ENCODE results near the gene EPC2.

EPC2 gene

GRCh38 chr2:148719941-148720436 lies 75.4 kb downstream of the EPC2 start:
- ChIA-PET POLR2A (interaction anchor here (0.6 kb wide), 1 partner anchor 13 kb away, joined by 6 read pairs; no protein-coding TSS in a partner anchor), CTCF (no interaction called here)
- Histone ChIP-seq H3K27me3 (replicated peaks in 2 of 5; ENCODE audit: control insufficient read depth in 4 of 5, insufficient read depth in 5 of 5, low read length in 4 of 5) (no peaks in the 10 kb centered on the region), H3K9me3 (ENCODE audit: control extremely low read depth in 1 of 5, control insufficient read depth in 4 of 5, insufficient read depth in 2 of 5, low read depth in 1 of 5, low read length in 4 of 5) (peaks cover 0 to 10% (median 3%) of the 10 kb centered on the region in 5 experiments), H3K36me3 (ENCODE audit: control insufficient read depth in 4 of 4, insufficient read depth in 4 of 4, low read length in 3 of 4) (peaks cover 0 to 11% (median 9%) of the 10 kb centered on the region in 4 experiments), H3K4me1 (ENCODE audit: control extremely low read depth in 1 of 4, control insufficient read depth in 4 of 4, insufficient read depth in 4 of 4, low read length in 3 of 4) (peaks cover 0 to 7% (median 2%) of the 10 kb centered on the region in 4 experiments), H3K4me3 (ENCODE audit: control insufficient read depth in 1 of 7, extremely low read depth in 1 of 7, insufficient read depth in 4 of 7, low read depth in 2 of 7, low read length in 6 of 7) (no peak overlapping the region), H3K27ac (ENCODE audit: insufficient read depth in 1 of 2, low read depth in 1 of 2, low read length in 2 of 2, poor library complexity in 1 of 2, severe bottlenecking in 2 of 2) (no peak overlapping the region)
- 100% methylated on average over 1 of the region's 2 CpGs for WGBS (ENCODE audit: insufficient coverage)
- DNase-seq = no peak

- POLR2A ChIA-PET = interaction anchor here (0.6 kb wide), 1 partner anchor 13 kb away, joined by 6 read pairs; no protein-coding TSS in a partner anchor
- no peak overlapping the region for H3K4me3 ChIP-seq (ENCODE audit: control insufficient read depth in 1 of 7, extremely low read depth in 1 of 7, insufficient read depth in 4 of 7, low read depth in 2 of 7, low read length in 6 of 7)
- no peaks in the 10 kb centered on the region for H3K27me3 ChIP-seq (replicated peaks in 2 of 5; ENCODE audit: control insufficient read depth in 4 of 5, insufficient read depth in 5 of 5, low read length in 4 of 5)
- peaks cover 0 to 11% (median 7%) of the 10 kb centered on the region in 4 experiments for H3K36me3 ChIP-seq (ENCODE audit: control insufficient read depth in 4 of 4, insufficient read depth in 4 of 4, low read length in 3 of 4)
- H3K9me3 ChIP-seq (ENCODE audit: control extremely low read depth in 1 of 5, control insufficient read depth in 4 of 5, insufficient read depth in 2 of 5, low read depth in 1 of 5, low read length in 4 of 5) = peaks cover 0 to 10% (median 2%) of the 10 kb centered on the region in 5 experiments
- DNase-seq = peak in 1 of 3 donors; percentile 21
- CTCF ChIA-PET = no interaction called here
- peaks cover 0 to 9% (median 4%) of the 10 kb centered on the region in 4 experiments for H3K4me1 ChIP-seq (ENCODE audit: control extremely low read depth in 1 of 4, control insufficient read depth in 4 of 4, insufficient read depth in 4 of 4, low read length in 3 of 4)
- WGBS (ENCODE audit: insufficient coverage) = 96% methylated on average over 11 of the region's 20 CpGs
- no peak overlapping the region for H3K27ac ChIP-seq (ENCODE audit: insufficient read depth in 1 of 2, low read depth in 1 of 2, low read length in 2 of 2, poor library complexity in 1 of 2, severe bottlenecking in 2 of 2)
Observed at GRCh38 chr2:148720501-148721001, 76.0 kb downstream of the EPC2 start.

DNA sequence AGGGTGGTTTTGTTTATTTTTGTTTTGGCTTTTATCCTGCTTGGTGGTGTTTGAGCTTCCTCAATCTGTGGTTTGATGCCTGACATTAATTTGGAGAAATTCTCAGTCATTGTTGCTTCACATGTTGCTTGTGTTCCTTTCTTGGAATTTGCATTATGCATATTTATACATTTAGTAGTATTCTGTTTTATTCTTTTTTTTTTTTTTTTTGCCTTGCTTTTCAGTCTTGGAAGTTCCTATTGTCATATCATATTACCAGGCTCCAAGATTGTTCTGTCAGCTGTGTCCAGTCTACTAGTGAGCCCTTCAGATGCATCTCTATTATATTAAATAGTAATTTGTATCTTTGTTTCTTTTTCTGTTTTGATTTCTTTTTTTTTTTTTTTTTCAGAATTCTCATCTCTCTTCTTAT lies 77.0 kb downstream of the EPC2 start:
- Histone ChIP-seq H3K9me3 (ENCODE audit: control extremely low read depth in 1 of 5, control insufficient read depth in 4 of 5, insufficient read depth in 2 of 5, low read depth in 1 of 5, low read length in 4 of 5) (peaks cover 0 to 10% (median 2%) of the 10 kb centered on the region in 5 experiments), H3K4me1 (ENCODE audit: control extremely low read depth in 1 of 4, control insufficient read depth in 4 of 4, insufficient read depth in 4 of 4, low read length in 3 of 4) (peaks cover 0 to 13% (median 6%) of the 10 kb centered on the region in 4 experiments), H3K27me3 (replicated peaks in 2 of 5; ENCODE audit: control insufficient read depth in 4 of 5, insufficient read depth in 5 of 5, low read length in 4 of 5) (no peaks in the 10 kb centered on the region), H3K36me3 (ENCODE audit: control insufficient read depth in 4 of 4, insufficient read depth in 4 of 4, low read length in 3 of 4) (peaks cover 0 to 11% (median 7%) of the 10 kb centered on the region in 4 experiments), H3K4me3 (ENCODE audit: control insufficient read depth in 1 of 7, extremely low read depth in 1 of 7, insufficient read depth in 4 of 7, low read depth in 2 of 7, low read length in 6 of 7) (no peak overlapping the region), H3K27ac (ENCODE audit: insufficient read depth in 1 of 2, low read depth in 1 of 2, low read length in 2 of 2, poor library complexity in 1 of 2, severe bottlenecking in 2 of 2) (no peak overlapping the region)
- ChIA-PET CTCF (no interaction called here), POLR2A (no interaction called here)
- DNase-seq = peak in 2 of 3 donors; percentile 25 to 45

DNA sequence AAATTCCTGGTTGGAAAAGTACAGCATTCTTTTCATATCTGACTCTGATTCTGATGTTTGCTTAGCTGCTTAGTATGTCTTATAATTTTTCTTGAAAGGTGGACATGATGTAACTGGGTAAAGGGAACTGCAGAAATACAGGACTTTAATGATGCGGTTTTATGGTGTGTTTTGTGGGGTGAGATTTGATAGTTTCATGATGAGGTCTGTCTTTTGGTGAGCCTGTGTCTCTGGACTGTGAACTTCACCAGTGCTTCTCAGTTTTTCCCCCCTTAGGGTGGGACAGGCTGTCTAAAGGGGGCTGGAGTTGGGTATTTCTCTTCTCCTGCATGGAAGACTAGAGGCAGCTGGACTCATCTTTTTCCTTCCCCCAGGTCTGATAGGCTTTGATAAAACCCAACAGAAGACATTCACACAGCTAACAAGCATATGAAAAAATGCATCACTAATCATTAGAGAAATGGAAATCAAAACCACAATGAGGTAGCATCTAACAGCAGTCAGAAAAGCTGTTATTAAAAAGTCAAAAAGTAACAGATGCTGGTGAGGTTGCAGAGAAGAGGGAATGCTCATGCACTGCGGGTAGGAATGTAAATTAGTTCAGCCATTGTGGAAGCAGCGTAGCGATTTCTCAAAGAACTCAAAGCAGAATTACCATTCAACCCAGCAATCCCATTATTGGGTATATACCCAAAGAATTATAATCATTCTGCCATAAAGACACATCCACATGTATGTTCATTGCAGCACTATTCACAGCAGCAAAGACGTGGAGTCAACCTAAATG lies 77.6 kb downstream of the EPC2 start:
- CTCF ChIA-PET = no interaction called here
- DNase-seq = no peak
- H3K36me3 ChIP-seq (ENCODE audit: control insufficient read depth in 4 of 4, insufficient read depth in 4 of 4, low read length in 3 of 4) = peaks cover 2 to 11% (median 7%) of the 10 kb centered on the region in 4 experiments
- WGBS (ENCODE audit: insufficient coverage) = 100% methylated on average over 3 of the region's 5 CpGs
- no peak overlapping the region for H3K27ac ChIP-seq (ENCODE audit: insufficient read depth in 1 of 2, low read depth in 1 of 2, low read length in 2 of 2, poor library complexity in 1 of 2, severe bottlenecking in 2 of 2)
- H3K9me3 ChIP-seq (ENCODE audit: control extremely low read depth in 1 of 5, control insufficient read depth in 4 of 5, insufficient read depth in 2 of 5, low read depth in 1 of 5, low read length in 4 of 5) = peaks cover 0 to 10% (median 3%) of the 10 kb centered on the region in 5 experiments
- POLR2A ChIA-PET = no interaction called here
- H3K4me1 ChIP-seq (ENCODE audit: control extremely low read depth in 1 of 4, control insufficient read depth in 4 of 4, insufficient read depth in 4 of 4, low read length in 3 of 4) = peaks cover 0 to 13% (median 6%) of the 10 kb centered on the region in 4 experiments
- no peaks in the 10 kb centered on the region for H3K27me3 ChIP-seq (replicated peaks in 2 of 5; ENCODE audit: control insufficient read depth in 4 of 5, insufficient read depth in 5 of 5, low read length in 4 of 5)
- H3K4me3 ChIP-seq (ENCODE audit: control insufficient read depth in 1 of 7, extremely low read depth in 1 of 7, insufficient read depth in 4 of 7, low read depth in 2 of 7, low read length in 6 of 7) = no peak overlapping the region

- peaks cover 0 to 13% (median 6%) of the 10 kb centered on the region in 4 experiments for H3K4me1 ChIP-seq (ENCODE audit: control extremely low read depth in 1 of 4, control insufficient read depth in 4 of 4, insufficient read depth in 4 of 4, low read length in 3 of 4)
- DNase-seq = peak; percentile 6 to 69 (median 56)
- H3K27ac ChIP-seq (ENCODE audit: insufficient read depth in 1 of 2, low read depth in 1 of 2, low read length in 2 of 2, poor library complexity in 1 of 2, severe bottlenecking in 2 of 2) = no peak overlapping the region
- CTCF ChIA-PET = no interaction called here
- H3K27me3 ChIP-seq (replicated peaks in 2 of 5; ENCODE audit: control insufficient read depth in 4 of 5, insufficient read depth in 5 of 5, low read length in 4 of 5) = no peaks in the 10 kb centered on the region
- H3K36me3 ChIP-seq (ENCODE audit: control insufficient read depth in 4 of 4, insufficient read depth in 4 of 4, low read length in 3 of 4) = peaks cover 0 to 5% (median 3%) of the 10 kb centered on the region in 4 experiments
- no peak overlapping the region for H3K4me3 ChIP-seq (ENCODE audit: control insufficient read depth in 1 of 7, extremely low read depth in 1 of 7, insufficient read depth in 4 of 7, low read depth in 2 of 7, low read length in 6 of 7)
- 100% methylated on average over 1 of the region's 1 CpG for WGBS (ENCODE audit: insufficient coverage)
- peaks cover 0 to 2% (median 0%) of the 10 kb centered on the region in 5 experiments for H3K9me3 ChIP-seq (ENCODE audit: control extremely low read depth in 1 of 5, control insufficient read depth in 4 of 5, insufficient read depth in 2 of 5, low read depth in 1 of 5, low read length in 4 of 5)
- POLR2A ChIA-PET = no interaction called here
Observed at GRCh38 chr2:148725564-148725963, 81.0 kb downstream of the EPC2 start.

DNA sequence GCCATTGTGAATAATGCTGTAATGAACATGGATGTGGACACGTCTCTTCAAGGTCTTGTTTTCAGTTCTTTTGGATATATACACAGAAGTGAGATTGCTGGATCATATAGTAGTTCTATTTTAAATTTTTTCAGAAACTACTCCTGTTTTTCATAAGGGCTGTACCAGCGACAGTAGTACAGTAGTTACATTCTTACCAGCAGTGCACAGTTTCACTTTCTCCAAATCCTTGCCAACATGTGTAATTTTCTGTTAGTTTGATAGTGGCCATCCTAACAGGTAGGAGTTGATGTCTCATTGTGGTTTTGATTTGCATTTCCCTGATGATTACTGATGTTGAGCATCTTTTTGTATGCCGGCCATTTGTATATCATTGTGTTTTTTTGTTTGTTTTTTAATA lies 81.7 kb downstream of the EPC2 start:
- Histone ChIP-seq H3K27ac (ENCODE audit: insufficient read depth in 1 of 2, low read depth in 1 of 2, low read length in 2 of 2, poor library complexity in 1 of 2, severe bottlenecking in 2 of 2) (no peak overlapping the region), H3K27me3 (replicated peaks in 2 of 5; ENCODE audit: control insufficient read depth in 4 of 5, insufficient read depth in 5 of 5, low read length in 4 of 5) (no peaks in the 10 kb centered on the region), H3K9me3 (ENCODE audit: control extremely low read depth in 1 of 5, control insufficient read depth in 4 of 5, insufficient read depth in 2 of 5, low read depth in 1 of 5, low read length in 4 of 5) (peaks cover 0 to 2% (median 0%) of the 10 kb centered on the region in 5 experiments), H3K4me1 (ENCODE audit: control extremely low read depth in 1 of 4, control insufficient read depth in 4 of 4, insufficient read depth in 4 of 4, low read length in 3 of 4) (peaks cover 0 to 13% (median 6%) of the 10 kb centered on the region in 4 experiments), H3K36me3 (ENCODE audit: control insufficient read depth in 4 of 4, insufficient read depth in 4 of 4, low read length in 3 of 4) (peaks cover 0 to 5% (median 3%) of the 10 kb centered on the region in 4 experiments), H3K4me3 (ENCODE audit: control insufficient read depth in 1 of 7, extremely low read depth in 1 of 7, insufficient read depth in 4 of 7, low read depth in 2 of 7, low read length in 6 of 7) (no peak overlapping the region)
- DNase-seq = peak in 1 of 3 donors; percentile 29
- WGBS (ENCODE audit: insufficient coverage) = no CpG with 5 or more reads among the region's 3 CpGs
- POLR2A ChIA-PET = no interaction called here
- CTCF ChIA-PET = no interaction called here

DNA sequence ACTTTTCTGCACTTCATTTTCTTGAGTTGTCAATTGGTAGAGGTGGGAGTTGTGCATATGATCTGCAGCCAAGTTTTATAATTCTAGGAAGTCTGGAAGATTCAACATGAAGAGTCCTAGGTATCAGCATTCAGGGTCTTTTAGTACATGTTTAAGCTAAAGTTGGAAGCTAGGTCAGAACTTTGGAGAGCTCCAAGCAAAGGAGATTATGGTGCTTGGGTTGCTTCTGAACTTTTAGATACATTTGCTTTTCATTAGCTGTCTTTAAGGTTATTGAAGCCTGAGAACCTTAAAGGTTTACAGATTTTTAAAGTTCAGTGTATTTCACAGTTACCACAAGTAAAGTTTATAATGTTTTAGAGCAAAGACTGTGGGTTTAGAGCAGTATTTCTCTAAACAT lies 85.5 kb downstream of the EPC2 start:
- DNase-seq = no peak

More for the DNA sequence above, 85.5 kb downstream of the EPC2 start:
- peaks cover 0 to 2% (median 0%) of the 10 kb centered on the region in 5 experiments for H3K9me3 ChIP-seq (ENCODE audit: control extremely low read depth in 1 of 5, control insufficient read depth in 4 of 5, insufficient read depth in 2 of 5, low read depth in 1 of 5, low read length in 4 of 5)
- CTCF ChIA-PET = no interaction called here
- no peak overlapping the region for H3K4me3 ChIP-seq (ENCODE audit: control insufficient read depth in 1 of 7, extremely low read depth in 1 of 7, insufficient read depth in 4 of 7, low read depth in 2 of 7, low read length in 6 of 7)
- H3K27me3 ChIP-seq (replicated peaks in 2 of 5; ENCODE audit: control insufficient read depth in 4 of 5, insufficient read depth in 5 of 5, low read length in 4 of 5) = no peaks in the 10 kb centered on the region
- H3K27ac ChIP-seq (ENCODE audit: insufficient read depth in 1 of 2, low read depth in 1 of 2, low read length in 2 of 2, poor library complexity in 1 of 2, severe bottlenecking in 2 of 2) = no peak overlapping the region
- POLR2A ChIA-PET = no interaction called here
- peaks cover 0 to 9% (median 3%) of the 10 kb centered on the region in 4 experiments for H3K4me1 ChIP-seq (ENCODE audit: control extremely low read depth in 1 of 4, control insufficient read depth in 4 of 4, insufficient read depth in 4 of 4, low read length in 3 of 4)
- H3K36me3 ChIP-seq (ENCODE audit: control insufficient read depth in 4 of 4, insufficient read depth in 4 of 4, low read length in 3 of 4) = peaks cover 0 to 5% (median under 1%) of the 10 kb centered on the region in 4 experiments

Data from common myeloid progenitor, CD34-positive (primary cell).